Lung (tissue), 12 donors: ENCODE data around the gene TTLL7. TPM values are rescaled to one million over a fixed set of nuclear protein-coding genes. Genes with fewer than 3 reads are reported as not detected.

Experiments used
- ATAC-seq: fragments of 200-7000 bp; cut with Tn5 transposase; one replicate; pipeline ENCODE4 v1.9.1; 2020; ENCODE audit warnings: moderate number of reproducible peaks; ENCODE audit not compliant: insufficient read depth, low FRiP score
- DNase-seq, 3 donors: peaks; one replicate each; pipeline ENCODE4 v3.0.0-alpha.2; 2013 to 2017
- H3K27ac ChIP-seq, 2 donors: one replicate each; pipeline ENCODE4 v1.5.1; 2013; ENCODE audit warnings: mild to moderate bottlenecking in 2 of 2, moderate library complexity in 2 of 2, control low read depth in 1 of 2, inconsistent platforms in 1 of 2, low read depth in 1 of 2, low read length in 1 of 2
- H3K27me3 ChIP-seq, 3 donors: one replicate each; pipeline ENCODE4 v1.5.1; 2013; ENCODE audit warnings: low read length in 2 of 3; ENCODE audit not compliant: control insufficient read depth in 3 of 3, insufficient read depth in 3 of 3
- H3K36me3 ChIP-seq, 4 donors: one replicate each; pipeline ENCODE4 v1.5.1; 2013; ENCODE audit warnings: low read length in 4 of 4, mild to moderate bottlenecking in 1 of 4, moderate library complexity in 1 of 4; ENCODE audit not compliant: control insufficient read depth in 4 of 4, insufficient read depth in 4 of 4
- H3K4me1 ChIP-seq, 5 donors: one replicate each; pipeline ENCODE4 v1.5.1; 2013; ENCODE audit warnings: low read length in 5 of 5, mild to moderate bottlenecking in 2 of 5, moderate library complexity in 1 of 5; ENCODE audit not compliant: control insufficient read depth in 5 of 5, insufficient read depth in 5 of 5
- H3K4me3 ChIP-seq: one replicate; pipeline ENCODE4 v1.5.1; 2013; ENCODE audit warnings: mild to moderate bottlenecking, control low read depth, moderate library complexity
- H3K9ac ChIP-seq, 2 donors: one replicate each; pipeline ENCODE4 v1.5.1; 2013; ENCODE audit warnings: low read length in 2 of 2, control low read depth in 1 of 2; ENCODE audit not compliant: insufficient read depth in 1 of 2
- H3K9me3 ChIP-seq, 4 donors: one replicate each; pipeline ENCODE4 v1.5.1; 2013; ENCODE audit warnings: low read length in 3 of 4, mild to moderate bottlenecking in 1 of 4, moderate library complexity in 1 of 4; ENCODE audit not compliant: control insufficient read depth in 4 of 4, insufficient read depth in 3 of 4
- CTCF ChIP-seq: IDR thresholded peaks from 2 replicates; pipeline ENCODE4 v1.5.1; 2012; ENCODE audit warnings: mild to moderate bottlenecking; ENCODE audit errors: control extremely low read depth, extremely low read depth
- WGBS, 2 donors: extraction: QIAGEN DNeasy Blood & Tissue Kit; methylation state at CpG; one replicate each; pipeline ENCODE4 v1.1.7; 2013; 5-methylcytosine and 5-hydroxymethylcytosine counted together
- polyA plus RNA-seq, 2 donors: library from polyadenylated mRNA; stranded (reverse); fragments of 200-250 nt; gene quantifications; one replicate each; pipeline ENCODE4 v1.2.1, GENCODE V29; 2013
- total RNA-seq, 2 donors: library from RNA; depleted of rRNA in 1 of 2; stranded (reverse); fragments of >200 nt in 1 of 2; gene quantifications; one replicate each; pipeline ENCODE4 v1.2.1, GENCODE V29; 2014 to 2021
- donor health status: control.
- donor health status: control.
- donor health status: Bipolar disorder and iron deficiency.
- donor health status: healthy.
- donor health status: DM: yes; HTN: yes; CAD: no.

Gene TTLL7
- total and polyA plus RNA-seq, 4 donors = 1.4 to 13.8 (median 9.1) TPM

GRCh38 chr1:83834621-83835264 lies 164.2 kb downstream of the TTLL7 start:
- Histone ChIP-seq H3K36me3 (no peaks in the 10 kb centered on the region), H3K27ac (no peak overlapping the region), H3K4me3 (no peak overlapping the region), H3K9me3 (no peaks in the 10 kb centered on the region), H3K4me1 (no peaks in the 10 kb centered on the region), H3K27me3 (no peaks in the 10 kb centered on the region), H3K9ac (no peak overlapping the region)
- no peak for TF ChIP-seq CTCF
- DNase-seq = no peak
- no peak for ATAC-seq
- WGBS, 2 donors = 81 to 84% methylated on average over 4 of the region's 4 CpGs

- DNase-seq (no peak), ATAC-seq (no peak)
- TF ChIP-seq CTCF = no peak
- Histone ChIP-seq H3K27me3 (no peaks in the 10 kb centered on the region), H3K36me3 (no peaks in the 10 kb centered on the region), H3K9ac (no peak overlapping the region), H3K27ac (no peak overlapping the region), H3K9me3 (no peaks in the 10 kb centered on the region), H3K4me1 (peaks cover 0 to 3% (median 0%) of the 10 kb centered on the region in 5 donors), H3K4me3 (no peak overlapping the region)
- WGBS, 2 donors = 86 to 100% methylated on average over 1 of the region's 1 CpG
These were observed 166.7 kb downstream of the TTLL7 start for GRCh38 chr1:83832194-83832593.

- no peaks in the 10 kb centered on the region for H3K9me3 ChIP-seq
- H3K4me3 ChIP-seq = no peak overlapping the region
- WGBS, 2 donors = 89 to 94% methylated on average over 7 of the region's 7 CpGs
- no peaks in the 10 kb centered on the region for H3K27me3 ChIP-seq
- no peak overlapping the region for H3K27ac ChIP-seq
- DNase-seq (no peak), ATAC-seq (no peak)
- no peak for TF ChIP-seq CTCF
- peaks cover 0 to 3% (median 0%) of the 10 kb centered on the region in 5 donors for H3K4me1 ChIP-seq
- H3K9ac ChIP-seq = no peak overlapping the region
- H3K36me3 ChIP-seq = no peaks in the 10 kb centered on the region
These were observed 169.8 kb downstream of the TTLL7 start for GRCh38 chr1:83829106-83829505.

GRCh38 chr1:83828456-83828855 lies 170.5 kb downstream of the TTLL7 start:
- ATAC-seq = no peak

More at GRCh38 chr1:83828456-83828855, 170.5 kb downstream of the TTLL7 start:
- WGBS, 2 donors = 69 to 70% methylated on average over 1 of the region's 1 CpG
- H3K9me3 ChIP-seq = no peaks in the 10 kb centered on the region
- no peak overlapping the region for H3K9ac ChIP-seq
- no peaks in the 10 kb centered on the region for H3K36me3 ChIP-seq
- no peak overlapping the region for H3K27ac ChIP-seq
- no peaks in the 10 kb centered on the region for H3K27me3 ChIP-seq
- no peak for DNase-seq
- H3K4me1 ChIP-seq = peaks cover 0 to 3% (median 0%) of the 10 kb centered on the region in 5 donors
- H3K4me3 ChIP-seq = no peak overlapping the region
- TF ChIP-seq CTCF = no peak
